Mucosa of rectum (tissue), 2 donors: ENCODE data around the gene INSYN1.

Experiments
- H3K27ac ChIP-seq, 2 donors: one replicate each; pipeline ENCODE4 v1.7.0; 2013; ENCODE audit warnings: inconsistent platforms in 2 of 2, low read depth in 2 of 2, low read length in 2 of 2
- H3K27me3 ChIP-seq, 2 donors: one replicate each; pipeline ENCODE4 v1.7.0; 2013; ENCODE audit warnings: low read length in 2 of 2; ENCODE audit not compliant: control insufficient read depth in 2 of 2, insufficient read depth in 2 of 2
- H3K36me3 ChIP-seq, 2 donors: one replicate each; pipeline ENCODE4 v1.7.0; 2013; ENCODE audit warnings: low read length in 2 of 2; ENCODE audit not compliant: control insufficient read depth in 2 of 2, insufficient read depth in 2 of 2
- H3K4me1 ChIP-seq, 2 donors: one replicate each; pipeline ENCODE4 v1.7.0; 2013; ENCODE audit warnings: low read length in 2 of 2, mild to moderate bottlenecking in 1 of 2; ENCODE audit not compliant: control insufficient read depth in 2 of 2, insufficient read depth in 2 of 2
- H3K4me3 ChIP-seq, 2 donors: one replicate each; pipeline ENCODE4 v1.7.0; 2013; ENCODE audit warnings: low read length in 2 of 2
- H3K9ac ChIP-seq, 2 donors: one replicate each; pipeline ENCODE4 v1.7.0; 2013; ENCODE audit warnings: low read length in 2 of 2, low read depth in 1 of 2, mild to moderate bottlenecking in 1 of 2
- H3K9me3 ChIP-seq, 2 donors: one replicate each; pipeline ENCODE4 v1.7.0; 2013; ENCODE audit warnings: low read length in 2 of 2; ENCODE audit not compliant: control insufficient read depth in 2 of 2
- donor health status: healthy.
- donor health status: Normal muscosa, but diverticular disease.

The INSYN1 gene

DNA sequence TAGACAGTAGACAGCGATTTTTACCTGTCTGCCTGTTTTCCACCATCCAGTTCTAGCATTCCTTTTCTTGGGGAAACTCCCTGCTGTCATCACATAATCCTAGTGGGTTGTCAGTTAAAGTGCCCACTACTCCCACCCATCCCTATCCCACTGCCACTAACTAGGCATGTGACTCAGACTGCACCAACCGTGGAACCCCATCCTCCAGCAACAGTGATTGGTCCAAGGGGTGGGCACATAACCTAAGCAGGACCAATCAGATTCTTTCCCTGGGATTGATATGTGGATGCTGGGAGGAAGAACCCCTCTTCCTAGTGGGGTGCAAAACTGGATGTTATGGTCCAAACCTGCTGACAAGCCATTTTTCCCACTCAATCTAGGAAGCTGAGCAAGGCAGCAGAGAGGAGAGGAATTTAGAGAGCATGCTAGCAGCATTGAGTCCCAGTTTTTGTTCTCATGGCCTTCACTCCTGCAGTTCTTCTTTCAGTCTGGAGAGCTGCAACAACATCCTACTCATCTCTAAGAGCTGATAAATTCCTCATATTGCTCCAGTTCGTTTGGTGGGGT lies 3.9 kb upstream of the INSYN1 start:
- Histone ChIP-seq H3K9me3 (no peaks in the 10 kb centered on the region), H3K4me1 (no peaks in the 10 kb centered on the region), H3K9ac (no peak overlapping the region), H3K4me3 (no peak overlapping the region), H3K36me3 (no peaks in the 10 kb centered on the region), H3K27ac (no peak overlapping the region), H3K27me3 (peaks cover 8 to 24% of the 10 kb centered on the region in 2 donors)

DNA sequence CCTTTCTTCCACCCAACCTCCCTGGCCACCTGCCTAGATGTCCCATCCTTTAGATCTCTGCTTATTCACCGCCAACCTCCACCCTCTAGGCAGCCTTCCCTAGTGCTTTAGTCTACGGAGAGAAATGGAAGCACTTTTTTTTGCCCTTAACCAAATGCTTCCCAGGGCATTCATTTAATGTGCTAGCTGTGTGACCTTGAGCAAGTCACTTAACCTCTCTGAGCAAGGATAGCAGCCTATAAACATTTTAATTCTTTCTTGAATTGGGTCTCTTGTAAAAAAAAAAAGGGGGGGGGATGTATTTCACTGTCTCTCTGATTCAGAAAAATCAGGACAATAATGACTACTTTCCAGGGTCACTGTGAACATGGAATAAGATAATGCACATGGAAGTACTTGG lies 3.2 kb upstream of the INSYN1 start:
- Histone ChIP-seq H3K27ac (no peak overlapping the region), H3K9ac (no peak overlapping the region), H3K4me3 (no peak overlapping the region), H3K27me3 (peaks cover 10 to 26% of the 10 kb centered on the region in 2 donors), H3K36me3 (no peaks in the 10 kb centered on the region), H3K9me3 (no peaks in the 10 kb centered on the region), H3K4me1 (no peaks in the 10 kb centered on the region)

DNA sequence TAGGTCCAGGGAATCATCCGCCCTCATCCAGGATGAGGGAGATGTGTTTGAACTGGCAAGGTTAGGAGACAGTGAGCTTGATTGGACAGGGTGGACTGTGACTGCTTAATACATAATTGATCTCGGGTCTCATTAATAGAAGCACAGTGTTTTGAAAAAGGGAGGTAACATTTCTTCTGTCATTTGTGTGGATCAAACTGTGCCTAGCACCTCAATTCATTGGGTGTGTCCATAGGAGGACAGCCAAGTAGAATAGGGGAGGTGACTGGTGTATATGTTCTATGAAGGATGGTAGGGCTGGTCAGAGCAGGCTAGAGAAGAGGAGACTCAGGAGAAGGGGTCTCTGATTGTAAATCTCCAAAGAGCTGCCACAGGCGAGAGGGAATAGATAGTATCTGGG lies 2.8 kb upstream of the INSYN1 start:
- Histone ChIP-seq H3K27ac (no peak overlapping the region), H3K9ac (no peak overlapping the region), H3K9me3 (no peaks in the 10 kb centered on the region), H3K4me1 (no peaks in the 10 kb centered on the region), H3K4me3 (no peak overlapping the region), H3K27me3 (peaks cover 11 to 28% of the 10 kb centered on the region in 2 donors), H3K36me3 (no peaks in the 10 kb centered on the region)

DNA sequence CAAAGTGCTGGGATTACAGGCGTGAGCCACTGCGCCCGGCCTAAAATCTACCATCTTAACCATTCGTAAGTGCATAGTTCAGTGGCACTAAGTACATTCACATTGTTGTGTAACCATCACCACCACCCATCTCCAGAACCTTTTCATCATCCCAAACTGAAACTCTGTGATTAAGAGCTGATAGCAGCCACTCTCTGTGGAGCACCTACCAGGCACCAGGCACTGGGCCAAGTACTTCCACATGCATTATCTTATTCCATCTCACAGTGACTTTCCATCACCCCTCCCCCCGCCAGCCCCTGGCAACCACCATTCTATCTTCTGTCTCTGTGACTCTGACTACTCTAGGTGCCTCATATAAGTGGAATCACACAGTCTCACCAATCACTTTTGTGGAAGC lies 2.3 kb upstream of the INSYN1 start:
- no peak overlapping the region for H3K4me3 ChIP-seq
- H3K4me1 ChIP-seq: no peaks in the 10 kb centered on the region
- H3K36me3 ChIP-seq: no peaks in the 10 kb centered on the region
- H3K27ac ChIP-seq: no peak overlapping the region
- peaks cover 11 to 31% of the 10 kb centered on the region in 2 donors for H3K27me3 ChIP-seq
- no peak overlapping the region for H3K9ac ChIP-seq
- no peaks in the 10 kb centered on the region for H3K9me3 ChIP-seq

DNA sequence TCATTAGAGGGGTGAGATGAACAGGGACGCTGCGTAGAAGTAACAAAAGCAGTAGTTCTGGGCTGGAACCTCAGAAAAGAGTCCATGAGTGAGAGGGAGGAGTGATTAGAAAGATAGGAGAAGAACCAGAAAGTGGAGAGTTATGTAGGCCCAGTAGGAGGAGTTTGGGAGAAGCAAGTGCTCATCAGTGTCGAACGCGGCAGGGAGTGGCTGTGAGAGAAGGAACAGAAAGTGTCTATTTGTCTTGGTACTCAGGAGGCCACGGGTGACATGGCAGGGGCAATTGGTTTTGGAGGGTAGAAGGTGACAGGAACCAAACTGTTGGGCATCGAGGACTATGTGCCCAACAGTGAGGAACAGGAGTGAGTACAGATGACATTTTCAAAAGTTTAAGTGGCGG lies 1.3 kb upstream of the INSYN1 start:
- Histone ChIP-seq H3K27me3 (peaks cover 8 to 36% of the 10 kb centered on the region in 2 donors), H3K27ac (no peak overlapping the region), H3K9ac (no peak overlapping the region)

DNA sequence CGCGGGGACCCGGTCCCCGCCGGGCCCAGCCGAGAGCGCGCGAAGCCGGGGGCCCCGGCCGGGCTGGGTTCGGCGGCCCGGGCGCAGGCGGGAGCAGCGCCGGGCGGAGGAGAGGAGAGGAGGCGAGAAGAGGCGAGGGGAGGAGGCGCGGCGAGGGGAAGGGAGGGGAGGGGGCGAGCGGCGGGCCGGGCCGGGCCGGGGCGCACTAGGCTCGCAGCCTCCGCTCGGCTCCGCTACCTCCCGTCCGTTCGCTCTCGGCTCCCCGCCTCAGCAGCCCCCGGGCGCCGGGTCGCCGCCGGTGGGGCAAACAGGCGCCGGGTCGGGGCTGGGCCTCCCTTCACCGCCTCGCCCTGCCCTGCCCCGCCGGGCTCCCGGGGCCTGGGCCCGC lies 351 bp downstream of the INSYN1 start:
- no peaks in the 10 kb centered on the region for H3K4me1 ChIP-seq
- peaks cover 10 to 31% of the 10 kb centered on the region in 2 donors for H3K27me3 ChIP-seq
- no peak overlapping the region for H3K27ac ChIP-seq
- no peaks in the 10 kb centered on the region for H3K36me3 ChIP-seq
- peak overlapping the region; percentile 22 to 48 for H3K4me3 ChIP-seq
- no peak overlapping the region for H3K9ac ChIP-seq
- H3K9me3 ChIP-seq: no peaks in the 10 kb centered on the region

More for the DNA sequence above, 1.3 kb upstream of the INSYN1 start:
- no peaks in the 10 kb centered on the region for H3K9me3 ChIP-seq
- H3K4me1 ChIP-seq: no peaks in the 10 kb centered on the region
- H3K4me3 ChIP-seq: no peak overlapping the region
- H3K36me3 ChIP-seq: no peaks in the 10 kb centered on the region

DNA sequence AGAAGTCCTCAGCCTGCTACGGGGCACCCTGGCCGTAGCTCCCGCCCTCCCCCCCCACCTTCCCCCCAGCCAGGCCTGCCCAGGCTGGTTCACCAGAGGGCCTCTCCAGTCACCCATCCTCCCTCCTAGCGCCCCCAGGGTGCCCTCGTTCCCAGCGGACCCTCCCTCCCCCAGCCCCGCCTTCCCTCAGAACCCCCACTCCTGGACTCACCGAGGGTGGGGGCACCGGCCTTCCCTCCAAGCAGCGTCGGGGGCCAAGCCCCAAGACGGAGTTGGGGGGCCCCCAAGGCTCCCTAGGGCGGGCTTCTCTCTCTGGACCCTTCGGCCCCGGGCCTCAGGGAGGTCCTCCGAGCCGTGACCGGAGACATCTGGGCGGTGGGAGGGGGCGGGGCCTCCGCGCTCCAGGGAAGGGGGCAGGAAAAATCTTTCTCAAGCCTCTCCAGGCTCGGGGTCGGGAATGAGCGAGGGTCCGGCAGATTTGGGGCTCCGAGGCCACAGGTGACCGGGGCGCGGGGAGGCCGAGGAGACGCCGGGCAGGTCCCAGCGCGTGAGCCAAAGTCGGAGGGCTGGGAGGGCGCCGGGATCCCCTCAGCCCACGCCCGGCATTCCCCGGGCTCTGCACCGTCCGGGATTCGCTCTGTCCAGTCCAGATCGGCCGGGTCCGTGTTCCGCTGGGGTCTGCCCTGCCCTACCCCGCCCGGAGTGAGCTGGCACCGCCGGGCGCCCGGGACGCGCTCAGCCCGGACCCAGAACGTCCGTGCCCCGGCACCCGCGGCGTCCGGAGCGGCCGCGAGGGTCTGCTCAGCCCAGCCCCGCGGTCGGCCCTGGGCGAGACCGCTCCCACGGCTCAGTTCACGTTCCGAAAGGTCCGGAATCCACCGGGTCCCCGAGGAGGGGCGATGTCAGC lies 999 bp downstream of the INSYN1 start:
- Histone ChIP-seq H3K27ac (no peak overlapping the region), H3K36me3 (no peaks in the 10 kb centered on the region), H3K27me3 (peaks cover 10 to 31% of the 10 kb centered on the region in 2 donors), H3K4me1 (no peaks in the 10 kb centered on the region), H3K4me3 (peak overlapping the region; percentile 22 to 48), H3K9ac (peak overlapping the region in 1 of 2 donors; percentile 16), H3K9me3 (no peaks in the 10 kb centered on the region)

DNA sequence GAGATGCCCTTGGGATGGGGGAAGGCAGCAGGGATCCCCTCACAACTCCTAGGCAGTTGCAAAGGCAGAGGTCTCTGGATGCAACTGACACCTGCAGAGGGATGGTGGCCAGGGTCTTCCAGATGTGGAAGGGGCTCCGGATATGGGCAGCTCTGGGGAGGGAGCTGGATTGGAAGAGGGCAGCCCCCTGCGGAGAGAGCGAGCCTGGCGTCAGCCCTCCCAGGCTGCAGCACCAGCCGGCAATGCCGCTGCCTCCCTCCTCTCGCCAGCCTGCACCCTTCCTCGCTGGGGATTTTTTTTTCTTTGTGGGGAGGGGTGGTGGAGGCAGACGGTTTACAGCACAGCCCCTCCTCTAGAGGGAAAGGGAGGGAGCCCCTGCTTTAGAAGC lies 1.6 kb downstream of the INSYN1 start:
- Histone ChIP-seq H3K27me3 (peaks cover 10 to 31% of the 10 kb centered on the region in 2 donors), H3K27ac (no peak overlapping the region), H3K9me3 (no peaks in the 10 kb centered on the region), H3K4me1 (no peaks in the 10 kb centered on the region), H3K36me3 (no peaks in the 10 kb centered on the region), H3K9ac (no peak overlapping the region), H3K4me3 (no peak overlapping the region)

DNA sequence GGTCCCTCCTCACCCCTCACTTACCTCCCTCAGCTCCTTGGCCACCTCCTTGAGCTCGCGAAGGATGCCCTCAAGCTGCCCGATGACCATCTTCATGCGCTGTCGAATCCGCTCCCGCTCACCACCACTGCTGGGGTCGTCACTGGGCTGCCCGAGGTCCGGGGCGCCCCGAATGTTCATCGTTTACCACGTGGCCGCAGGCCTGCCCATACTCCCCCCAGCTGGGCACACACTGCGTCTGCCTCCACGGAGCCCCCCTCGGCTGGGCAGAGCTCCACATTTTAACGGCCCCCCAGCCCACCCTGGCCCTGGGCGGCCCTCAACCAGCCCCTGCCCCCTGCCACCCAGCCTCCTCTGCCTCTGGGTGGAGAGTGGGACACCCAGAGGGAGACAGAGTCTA lies 2.2 kb downstream of the INSYN1 start:
- Histone ChIP-seq H3K27me3 (peaks cover 10 to 31% of the 10 kb centered on the region in 2 donors), H3K27ac (no peak overlapping the region), H3K36me3 (no peaks in the 10 kb centered on the region), H3K9me3 (no peaks in the 10 kb centered on the region), H3K4me3 (no peak overlapping the region), H3K4me1 (no peaks in the 10 kb centered on the region), H3K9ac (no peak overlapping the region)

DNA sequence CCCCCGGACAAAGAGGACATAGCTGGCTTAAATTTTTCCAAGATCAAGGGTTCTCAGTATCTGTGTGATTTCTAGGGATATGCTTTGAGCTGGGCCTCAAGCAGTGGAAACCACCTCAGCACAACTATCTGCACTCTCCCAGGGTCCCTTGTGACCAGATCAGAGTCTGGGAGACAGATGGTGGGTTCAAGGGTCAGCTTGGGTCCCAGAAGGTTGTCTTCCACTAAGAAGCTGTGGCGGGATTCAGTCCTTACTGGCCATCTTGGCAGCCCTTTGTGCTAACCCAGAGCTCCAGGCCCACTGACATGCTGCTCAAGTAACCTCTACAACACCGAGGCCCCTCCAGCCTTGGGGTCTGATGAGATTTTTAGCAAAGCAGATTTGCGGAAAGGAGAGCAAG lies 2.7 kb downstream of the INSYN1 start:
- Histone ChIP-seq H3K9ac (no peak overlapping the region), H3K27me3 (peaks cover 10 to 31% of the 10 kb centered on the region in 2 donors), H3K4me3 (no peak overlapping the region), H3K36me3 (no peaks in the 10 kb centered on the region), H3K9me3 (no peaks in the 10 kb centered on the region), H3K4me1 (no peaks in the 10 kb centered on the region), H3K27ac (no peak overlapping the region)
